RWPE2 (cell line): ENCODE measurements around the gene GUCY1B1.
"Not testable (repeated sequence)": the region's sequence is repeated elsewhere in the genome, so short reads cannot be mapped to it uniquely, and the experiment has no call there.

ENCODE experiments used
- ATAC-seq: fragments of 200-7000 bp; cut with Tn5 transposase; 3 replicates; pipeline ENCODE4 v1.9.1; 2021; ENCODE audit warnings: low read depth
- DNase-seq: peaks from one replicate; pipeline ENCODE4 v3.0.0-alpha.2; 2020; ENCODE audit warnings: low spot score
- H3K27ac ChIP-seq: fragments of 450-650 bp; 2 replicates; pipeline ENCODE4 v1.5.1; 2017; ENCODE audit warnings: mild to moderate bottlenecking; ENCODE audit not compliant: poor library complexity, severe bottlenecking
- H3K27me3 ChIP-seq: fragments of 250-450 bp; sonication (Bioruptor Pico); 2 replicates; pipeline ENCODE4 v1.5.1; 2021; ENCODE audit warnings: mild to moderate bottlenecking, moderate library complexity; ENCODE audit not compliant: insufficient read depth, poor library complexity, severe bottlenecking
- H3K36me3 ChIP-seq: fragments of 250-450 bp; sonication (Bioruptor Pico); 2 replicates; pipeline ENCODE4 v1.5.1; 2020; ENCODE audit warnings: low read depth, mild to moderate bottlenecking, moderate library complexity
- H3K4me1 ChIP-seq: fragments of 250-450 bp; sonication (Bioruptor Pico); 2 replicates; pipeline ENCODE4 v1.5.1; 2021; ENCODE audit warnings: mild to moderate bottlenecking, moderate library complexity; ENCODE audit not compliant: insufficient read depth, poor library complexity, severe bottlenecking
- H3K4me3 ChIP-seq: fragments of 250-450 bp; sonication (Bioruptor Pico); 2 replicates; pipeline ENCODE4 v1.5.1; 2021; ENCODE audit warnings: mild to moderate bottlenecking, moderate library complexity; ENCODE audit not compliant: severe bottlenecking
- H3K9me3 ChIP-seq: fragments of 250-450 bp; sonication (Bioruptor Pico); 2 replicates; pipeline ENCODE4 v1.5.1; 2021; ENCODE audit warnings: mild to moderate bottlenecking, moderate library complexity; ENCODE audit not compliant: severe bottlenecking
- CTCF ChIP-seq: fragments of 450-650 bp; IDR thresholded peaks from one replicate; pipeline ENCODE4 v1.5.1; 2017; ENCODE audit warnings: mild to moderate bottlenecking, moderate library complexity; ENCODE audit not compliant: poor library complexity, severe bottlenecking

GUCY1B1 gene

GRCh38 chr4:155789391-155789790 is 30.6 kb downstream of the GUCY1B1 start:
- Histone ChIP-seq H3K27me3 (no peaks in the 10 kb centered on the region), H3K36me3 (no peaks in the 10 kb centered on the region), H3K9me3 (no peaks in the 10 kb centered on the region), H3K27ac (no peak overlapping the region), H3K4me1 (no peaks in the 10 kb centered on the region), H3K4me3 (no peak overlapping the region)
- DNase-seq = no peak
- no peak for TF ChIP-seq CTCF
- no peak for ATAC-seq

- TF ChIP-seq CTCF = no peak
- H3K9me3 ChIP-seq = no peaks in the 10 kb centered on the region
- H3K4me1 ChIP-seq = no peaks in the 10 kb centered on the region
- no peak overlapping the region for H3K4me3 ChIP-seq
- DNase-seq = no peak
- ATAC-seq = no peak
- no peaks in the 10 kb centered on the region for H3K27me3 ChIP-seq
- H3K27ac ChIP-seq = no peak overlapping the region
- no peaks in the 10 kb centered on the region for H3K36me3 ChIP-seq
These were observed 31.2 kb downstream of the GUCY1B1 start for GRCh38 chr4:155789982-155790381.

- Histone ChIP-seq H3K27ac (no peak overlapping the region), H3K36me3 (no peaks in the 10 kb centered on the region), H3K9me3 (no peaks in the 10 kb centered on the region), H3K4me1 (no peaks in the 10 kb centered on the region), H3K4me3 (no peak overlapping the region), H3K27me3 (no peaks in the 10 kb centered on the region)
- DNase-seq (no peak), ATAC-seq (no peak)
- no peak for TF ChIP-seq CTCF
These were observed 35.9 kb downstream of the GUCY1B1 start for GRCh38 chr4:155794589-155795236.

- ATAC-seq = peak; percentile 73
- no peaks in the 10 kb centered on the region for H3K27me3 ChIP-seq
- H3K4me1 ChIP-seq = no peaks in the 10 kb centered on the region
- H3K27ac ChIP-seq = no peak overlapping the region
- DNase-seq = no peak
- H3K4me3 ChIP-seq = no peak overlapping the region
- no peaks in the 10 kb centered on the region for H3K36me3 ChIP-seq
- peak; percentile 31 for TF ChIP-seq CTCF
- H3K9me3 ChIP-seq = no peaks in the 10 kb centered on the region
These were observed 37.2 kb downstream of the GUCY1B1 start for GRCh38 chr4:155795991-155796390.

GRCh38 chr4:155797581-155797980 is 38.8 kb downstream of the GUCY1B1 start:
- H3K27ac ChIP-seq = not testable (repeated sequence)

More at GRCh38 chr4:155797581-155797980, 38.8 kb downstream of the GUCY1B1 start:
- H3K36me3 ChIP-seq, H3K4me1 ChIP-seq, DNase-seq, ATAC-seq, H3K4me3 ChIP-seq, H3K27me3 ChIP-seq, H3K9me3 ChIP-seq: not testable (repeated sequence)
